GM23338 (cell line): ENCODE data around the gene DAPK2. TPM values are rescaled to one million over a fixed set of nuclear protein-coding genes. Genes with fewer than 3 reads are reported as not detected.

Experiments used
- ATAC-seq: fragments of 200-7000 bp; cut with Tn5 transposase; 3 replicates; pipeline ENCODE4 v1.9.1; 2020
- DNase-seq: peaks from one replicate; pipeline ENCODE4 v3.0.0-alpha.2; 2015; ENCODE audit warnings: low spot score
- H2AFZ ChIP-seq: fragments of 200-600 bp; sonication (generic); 2 replicates; pipeline ENCODE4 v1.8.0; 2016; ENCODE audit warnings: antibody characterized with exemption, mild to moderate bottlenecking, moderate library complexity
- H3F3A ChIP-seq: fragments of 200-600 bp; sonication (generic); replicated peaks from 2 replicates; pipeline ENCODE4 v1.8.0; 2017; ENCODE audit warnings: antibody characterized with exemption, mixed run types, low read depth
- H3K27ac ChIP-seq: fragments of 200-600 bp; sonication (generic); 2 replicates; pipeline ENCODE4 v1.6.1; 2016; ENCODE audit warnings: low read depth
- H3K27me3 ChIP-seq: fragments of 200-600 bp; sonication (generic); 2 replicates; pipeline ENCODE4 v1.8.0; 2016; ENCODE audit warnings: mild to moderate bottlenecking, mixed run types, moderate library complexity; ENCODE audit not compliant: insufficient read depth
- H3K36me3 ChIP-seq: fragments of 200-600 bp; sonication (generic); 2 replicates; pipeline ENCODE4 v1.8.0; 2016; ENCODE audit warnings: mild to moderate bottlenecking; ENCODE audit not compliant: insufficient read depth
- H3K4me1 ChIP-seq: fragments of 200-600 bp; sonication (generic); 2 replicates; pipeline ENCODE4 v1.8.0; 2016; ENCODE audit warnings: mild to moderate bottlenecking, moderate library complexity; ENCODE audit not compliant: insufficient read depth
- H3K4me2 ChIP-seq: fragments of 200-600 bp; sonication (generic); 2 replicates; pipeline ENCODE4 v1.7.1; 2017; ENCODE audit warnings: mixed run types
- H3K4me3 ChIP-seq: fragments of 200-600 bp; sonication (generic); 2 replicates; pipeline ENCODE4 v1.6.1; 2016; ENCODE audit warnings: mixed run types
- H3K79me2 ChIP-seq: fragments of 200-600 bp; sonication (generic); replicated peaks from 2 replicates; pipeline ENCODE4 v1.8.0; 2017; ENCODE audit warnings: mild to moderate bottlenecking; ENCODE audit not compliant: insufficient read depth
- H3K9me2 ChIP-seq: fragments of 200-600 bp; sonication (generic); 2 replicates; pipeline ENCODE4 v1.8.0; 2017; ENCODE audit not compliant: insufficient read depth
- H4K20me1 ChIP-seq: fragments of 200-600 bp; sonication (generic); replicated peaks from 2 replicates; pipeline ENCODE4 v1.8.0; 2017; ENCODE audit warnings: mild to moderate bottlenecking; ENCODE audit not compliant: insufficient read depth
- H3K27ac Mint-ChIP-seq: 2 replicates; pipeline ENCODE4 v1.8.0; 2020; ENCODE audit warnings: inconsistent platforms, mild to moderate bottlenecking, moderate library complexity, mixed read lengths
- H3K27me3 Mint-ChIP-seq: 3 replicates; pipeline ENCODE4 v1.8.0; 2022; ENCODE audit warnings: low read depth, mild to moderate bottlenecking, moderate library complexity, mixed read lengths, inconsistent platforms; ENCODE audit not compliant: insufficient read depth, poor library complexity
- H3K36me3 Mint-ChIP-seq: 3 replicates; pipeline ENCODE4 v1.8.0; 2021; ENCODE audit warnings: low read depth, mild to moderate bottlenecking, inconsistent platforms, moderate library complexity, mixed read lengths
- H3K4me1 Mint-ChIP-seq: 3 replicates; pipeline ENCODE4 v1.8.0; 2020; ENCODE audit warnings: mild to moderate bottlenecking, inconsistent platforms, mixed read lengths
- H3K4me3 Mint-ChIP-seq: 3 replicates; pipeline ENCODE4 v1.8.0; 2021; ENCODE audit warnings: moderate library complexity, mild to moderate bottlenecking, inconsistent platforms, mixed read lengths
- H3K9me3 Mint-ChIP-seq: 3 replicates; pipeline ENCODE4 v1.8.0; 2020; ENCODE audit warnings: moderate library complexity, mild to moderate bottlenecking, inconsistent platforms, mixed read lengths
- ETS1 ChIP-seq: IDR thresholded peaks from 2 replicates; pipeline ENCODE4 v1.6.1; 2016; ENCODE audit warnings: antibody characterized with exemption
- EZH2 ChIP-seq: fragments of 200-600 bp; sonication (generic); IDR thresholded peaks from one replicate; pipeline ENCODE4 v1.8.0; 2017; ENCODE audit warnings: antibody characterized with exemption, mild to moderate bottlenecking, low read depth; ENCODE audit not compliant: unreplicated experiment
- EZH2phosphoT487 ChIP-seq: fragments of 200-600 bp; sonication (generic); IDR thresholded peaks from one replicate; pipeline ENCODE4 v1.8.1; 2018; ENCODE audit warnings: antibody characterized with exemption; ENCODE audit not compliant: unreplicated experiment
- JUNB ChIP-seq: IDR thresholded peaks from one replicate; pipeline ENCODE4 v1.6.1; 2016; ENCODE audit warnings: antibody characterized with exemption; ENCODE audit not compliant: unreplicated experiment
- ZNF331 ChIP-seq: fragments of 250-450 bp; sonication (Bioruptor Pico); IDR thresholded peaks from 2 replicates; pipeline ENCODE4 v1.5.0; 2020; ENCODE audit warnings: low read depth, mild to moderate bottlenecking, moderate library complexity
- ZNF462 ChIP-seq: fragments of 250-450 bp; sonication (Bioruptor Pico); IDR thresholded peaks from 2 replicates; pipeline ENCODE4 v1.5.0; 2020; ENCODE audit warnings: mild to moderate bottlenecking, moderate library complexity
- polyA plus RNA-seq: library from polyadenylated mRNA; unstranded; fragments of >200 nt; fragmentation: Nextera tagmentation; extraction: Ambion mirVana; gene quantifications from 2 replicates; pipeline ENCODE4 v1.2.1, GENCODE V29; 2016
- total RNA-seq: library from RNA; depleted of rRNA; stranded (reverse); fragments of >200 nt; shearing (Covaris generic); gene quantifications from 2 replicates; pipeline ENCODE4 v1.2.3, GENCODE V29; 2014

The DAPK2 gene
- total and polyA plus RNA-seq, 2 experiments from 2014 or later, result 1.6 to 3.1 TPM

GRCh38 chr15:64029110-64029509, 17.2 kb downstream of the DAPK2 start:
- no peaks in the 10 kb centered on the region for H3F3A ChIP-seq
- peaks cover 13% of the 10 kb centered on the region for H3K4me1 Mint-ChIP-seq
- H3K4me1 ChIP-seq, result peaks cover 5% of the 10 kb centered on the region
- no peaks in the 10 kb centered on the region for H3K36me3 Mint-ChIP-seq
- H3K9me2 ChIP-seq, result 0 out of 2 replicates have a peak, but pooled peaks cover 4% of the 10 kb centered on the region
- peaks cover 5% of the 10 kb centered on the region for H3K27me3 Mint-ChIP-seq
- H3K9me3 Mint-ChIP-seq, result no peaks in the 10 kb centered on the region
- no peak overlapping the region for H3K27ac ChIP-seq
- TF ChIP-seq ZNF462 (CRISPR knock-in tag), result no peak
- no peak for TF ChIP-seq EZH2phosphoT487
- no peaks in the 10 kb centered on the region for H4K20me1 ChIP-seq
- no peaks in the 10 kb centered on the region for H3K36me3 ChIP-seq
- DNase-seq (no peak), ATAC-seq (no peak)
- no peak overlapping the region for H3K4me3 Mint-ChIP-seq
- no peak overlapping the region for H3K4me3 ChIP-seq
- no peaks in the 10 kb centered on the region for H3K27me3 ChIP-seq
- H3K79me2 ChIP-seq, result no peaks in the 10 kb centered on the region
- H2AFZ ChIP-seq, result no peak overlapping the region
- no peak overlapping the region for H3K4me2 ChIP-seq
- 0 out of 2 replicates have a peak overlapping the region, but pooled peaks have one; percentile 30 for H3K27ac Mint-ChIP-seq

- H3K9me3 Mint-ChIP-seq, result no peaks in the 10 kb centered on the region
- H3K4me1 Mint-ChIP-seq, result peaks cover 23% of the 10 kb centered on the region
- Histone ChIP-seq H3K4me2 (no peak overlapping the region), H3K27ac (no peak overlapping the region), H3K4me3 (no peak overlapping the region), H3K4me1 (peaks cover 16% of the 10 kb centered on the region), H3K36me3 (no peaks in the 10 kb centered on the region), H3K9me2 (peaks cover 8% of the 10 kb centered on the region; the same call in 1 of the 2 replicates), H3K27me3 (no peaks in the 10 kb centered on the region), H3F3A (no peaks in the 10 kb centered on the region), H2AFZ (0 out of 2 replicates have a peak overlapping the region, but pooled peaks have one; percentile 28), H3K79me2 (no peaks in the 10 kb centered on the region), H4K20me1 (no peaks in the 10 kb centered on the region)
- no peak overlapping the region for H3K27ac Mint-ChIP-seq
- H3K4me3 Mint-ChIP-seq, result no peak overlapping the region
- TF ChIP-seq JUNB (no peak), ETS1 (no peak), EZH2 (no peak), EZH2phosphoT487 (no peak), ZNF331 (CRISPR knock-in tag) (no peak)
- ATAC-seq, result no peak
- no peaks in the 10 kb centered on the region for H3K36me3 Mint-ChIP-seq
- peaks cover 5% of the 10 kb centered on the region for H3K27me3 Mint-ChIP-seq
- DNase-seq, result no peak
Measured at GRCh38 chr15:64026591-64026990, 19.7 kb downstream of the DAPK2 start.
